ENCODE results near the gene MYL3.
"Not testable (repeated sequence)": the region's sequence is repeated elsewhere in the genome, so short reads cannot be mapped to it uniquely, and the experiment has no call there.

MYL3 gene

DNA sequence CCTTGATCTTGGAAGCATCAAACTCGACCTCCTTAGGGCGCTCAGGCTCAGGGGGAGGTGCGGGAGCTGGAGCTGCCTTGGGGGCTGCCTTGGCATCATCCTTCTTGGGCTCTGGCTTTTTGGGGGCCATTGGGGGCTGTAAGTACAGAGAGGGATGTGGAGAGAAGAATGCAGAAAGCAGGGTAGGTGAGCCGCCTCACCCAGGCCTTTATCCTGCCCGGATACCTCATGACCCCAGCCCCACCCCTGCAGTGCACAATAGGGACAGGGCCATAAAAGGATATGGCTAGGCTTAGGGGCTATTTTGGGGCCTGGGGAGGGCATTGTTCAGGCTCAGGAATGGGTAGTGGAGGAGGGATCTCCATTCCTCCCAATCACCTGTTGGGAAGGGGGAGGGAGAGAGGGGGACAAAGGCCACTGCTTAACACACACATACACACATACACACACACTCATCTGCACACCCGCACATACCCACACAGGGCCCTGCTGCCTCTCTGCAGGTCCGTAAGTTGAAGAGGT, at the start of gene MYL3:
TSS of gene MYL3 (minus strand) at position 184 of the 522 bp plus-strand sequence. CDS start at position 130, 54 bp downstream.
- in situ Hi-C loops (cut with MboI; ENCODE audit: low sequenced_read_pairs): no loop called here

GRCh38 chr3:46912986-46913385, 49.7 kb upstream of the MYL3 start:
- in situ Hi-C loops (cut with MboI; ENCODE audit: low sequenced_read_pairs): no loop called here

DNA sequence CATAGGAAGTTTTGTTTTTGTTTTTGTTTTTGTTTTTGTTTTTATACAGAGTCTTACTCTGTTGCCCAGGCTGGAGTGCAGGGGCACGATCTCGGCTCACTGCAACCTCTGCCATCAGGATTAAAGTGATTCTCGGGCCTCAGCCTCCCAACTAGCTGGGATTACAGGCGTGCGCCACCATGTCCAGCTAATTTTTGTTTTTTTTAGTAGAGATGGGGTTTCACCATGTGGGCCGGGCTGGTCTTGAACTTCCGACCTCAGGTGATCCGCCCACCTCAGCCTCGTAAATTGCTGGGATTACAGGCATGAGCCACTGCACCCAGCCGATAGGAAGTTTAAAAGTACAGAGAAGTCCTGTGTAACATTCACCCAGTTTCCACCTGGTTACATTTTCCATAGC, 47.7 kb upstream of the MYL3 start:
- in situ Hi-C loops (cut with MboI; ENCODE audit: low sequenced_read_pairs): not testable (repeated sequence)

- in situ Hi-C loops (cut with MboI; ENCODE audit: low sequenced_read_pairs): no loop called here
Observed at GRCh38 chr3:46910166-46910760, 47.0 kb upstream of the MYL3 start.

GRCh38 chr3:46909535-46910161, 46.4 kb upstream of the MYL3 start:
- in situ Hi-C loops (cut with MboI; ENCODE audit: low sequenced_read_pairs): no loop called here

DNA sequence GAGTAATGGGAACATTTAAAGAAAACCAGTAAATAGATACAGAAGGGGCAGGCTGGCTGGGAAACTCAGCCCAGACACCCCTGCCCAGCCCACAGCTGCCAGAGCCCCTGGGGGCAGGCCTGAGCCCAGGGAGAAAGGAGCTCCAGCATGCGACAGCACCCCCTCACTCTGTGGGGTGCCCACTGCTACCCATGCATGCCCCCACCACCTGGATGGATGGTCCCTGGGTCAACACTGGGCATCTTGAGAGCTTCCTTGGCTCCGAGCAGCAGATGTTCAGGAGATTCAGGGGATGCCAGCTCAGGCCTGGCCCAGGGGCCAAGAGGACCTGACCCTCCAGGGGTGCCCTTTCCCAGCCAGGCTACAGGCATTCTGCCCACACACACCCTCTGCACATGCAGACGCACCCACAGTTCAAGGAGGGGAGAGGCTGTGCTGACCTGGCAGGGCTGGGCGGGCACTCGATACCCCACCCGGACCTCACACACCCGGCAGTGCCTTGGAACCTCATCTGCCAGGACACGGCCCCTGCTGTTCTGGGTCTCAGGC, 45.8 kb upstream of the MYL3 start:
- in situ Hi-C loops (cut with MboI; ENCODE audit: low sequenced_read_pairs): no loop called here

DNA sequence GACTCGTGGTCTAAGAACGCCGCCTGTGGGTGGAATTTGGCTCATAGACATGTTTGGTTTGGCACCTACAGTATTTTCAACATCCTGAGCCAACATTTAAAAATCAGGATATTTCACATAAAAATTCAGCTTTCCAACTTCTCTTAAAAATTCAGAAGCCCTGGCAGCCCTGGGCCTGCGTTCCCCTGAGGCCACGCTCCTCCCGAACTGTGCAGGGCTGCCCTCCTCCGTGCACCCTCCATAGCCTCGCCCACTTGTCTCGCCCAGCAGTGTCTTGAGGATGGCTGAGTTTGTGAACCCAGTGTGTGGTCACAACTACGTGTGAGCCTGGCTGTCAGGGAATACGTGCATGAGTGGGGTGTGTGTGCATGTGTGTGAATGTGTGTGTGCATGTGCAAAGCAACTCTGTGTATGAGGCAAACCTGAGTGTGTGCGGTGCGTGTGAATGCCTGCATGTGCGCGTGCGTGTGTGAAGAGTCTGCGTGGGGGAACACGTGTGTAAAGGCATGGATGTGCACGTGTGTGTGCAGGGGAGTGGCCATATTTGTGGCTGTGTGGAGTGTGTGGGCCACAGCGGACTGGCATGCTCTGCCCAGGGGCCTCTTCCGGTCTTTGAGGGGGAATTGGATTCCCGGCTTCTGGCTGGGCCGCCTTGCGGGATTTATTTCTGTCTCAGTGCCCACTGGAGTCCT, 45.2 kb upstream of the MYL3 start:
- in situ Hi-C loops (cut with MboI; ENCODE audit: low sequenced_read_pairs): no loop called here

DNA sequence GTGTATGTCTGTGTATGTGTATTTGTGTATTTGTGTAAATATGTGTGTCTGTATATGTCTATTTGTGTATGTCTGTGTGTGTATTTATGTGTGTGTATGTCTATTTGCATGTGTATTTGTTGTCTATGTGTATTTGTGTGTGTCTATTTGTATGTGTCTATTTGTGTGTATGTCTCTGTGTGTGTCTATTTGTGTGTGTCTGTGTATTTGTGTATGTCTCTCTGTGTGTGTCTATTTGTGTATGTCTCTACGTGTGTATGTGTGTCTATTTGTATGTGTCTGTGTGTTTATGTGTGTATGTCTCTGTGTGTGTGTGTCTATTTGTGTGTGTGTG, 44.7 kb upstream of the MYL3 start:
- in situ Hi-C loops (cut with MboI; ENCODE audit: low sequenced_read_pairs): no loop called here

- in situ Hi-C loops (cut with MboI; ENCODE audit: low sequenced_read_pairs): no loop called here
Observed at GRCh38 chr3:46907271-46907670, 44.0 kb upstream of the MYL3 start.

DNA sequence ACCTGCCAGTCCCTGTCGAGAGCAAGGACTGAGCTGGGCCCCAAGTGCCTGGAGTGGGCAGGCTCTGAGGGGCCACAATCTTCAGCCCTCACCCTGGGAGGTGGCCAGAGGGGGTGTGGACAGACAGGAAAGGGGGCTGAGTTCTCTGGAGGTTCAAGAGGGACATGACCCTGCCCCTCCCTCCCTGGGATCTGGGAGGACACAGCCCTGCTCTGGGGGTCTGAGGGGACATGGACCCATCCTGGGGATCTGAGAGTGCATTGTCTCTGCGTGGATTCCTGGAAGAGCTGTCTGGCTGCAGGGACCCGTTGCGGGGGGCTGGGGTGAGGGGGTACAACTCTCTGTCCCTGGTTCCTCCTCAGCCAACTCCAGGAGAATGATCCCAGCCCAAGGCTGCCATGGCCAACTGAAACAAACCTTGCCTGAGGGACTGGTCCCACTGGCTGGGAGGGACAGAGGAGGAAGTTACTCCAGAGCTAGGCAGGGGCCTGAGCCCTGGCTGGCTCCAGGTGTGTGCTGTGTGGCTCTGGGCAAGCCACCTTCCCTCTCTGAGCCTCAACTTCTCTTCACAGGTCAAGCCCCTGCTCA, 43.3 kb upstream of the MYL3 start:
- in situ Hi-C loops (cut with MboI; ENCODE audit: low sequenced_read_pairs): no loop called here

DNA sequence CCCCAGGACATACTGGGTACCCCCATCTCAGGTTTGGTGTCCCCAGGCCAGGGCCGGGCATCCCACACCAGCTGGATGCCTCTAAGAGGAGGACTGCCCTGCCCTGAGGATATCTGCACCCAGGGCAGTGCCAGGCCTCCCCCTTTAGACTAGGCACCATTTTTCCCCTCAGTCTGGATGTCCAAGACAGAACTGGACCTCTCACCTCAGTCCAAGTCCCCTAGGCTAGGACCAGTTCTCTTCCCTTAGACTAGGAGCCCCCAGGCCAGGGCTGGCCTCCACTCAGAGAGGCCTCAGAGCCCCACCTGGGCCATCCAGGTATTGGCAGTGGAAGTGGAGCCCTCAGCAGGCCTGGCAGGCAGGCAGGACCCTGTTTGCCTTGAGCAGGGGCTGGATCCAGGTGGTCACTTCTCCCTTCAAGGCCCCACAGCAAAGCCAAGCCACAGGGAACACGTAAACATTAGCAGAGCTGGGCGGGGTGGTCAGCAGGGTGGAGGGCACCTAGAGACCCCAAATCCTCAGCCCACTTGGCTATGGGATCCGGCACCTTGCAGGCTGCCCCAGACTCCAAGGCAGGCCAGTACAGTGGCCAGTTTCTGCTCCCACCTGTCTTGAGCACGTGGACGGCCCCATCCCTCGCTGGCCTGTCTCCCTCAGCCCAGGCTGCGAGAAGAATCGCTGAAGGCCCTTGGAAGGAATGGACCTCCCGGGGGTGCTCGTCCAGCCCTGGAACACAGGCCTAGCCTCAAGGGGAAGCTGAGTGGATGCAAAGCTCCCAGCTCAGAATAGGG, 42.6 kb upstream of the MYL3 start:
- in situ Hi-C loops (cut with MboI; ENCODE audit: low sequenced_read_pairs): no loop called here

DNA sequence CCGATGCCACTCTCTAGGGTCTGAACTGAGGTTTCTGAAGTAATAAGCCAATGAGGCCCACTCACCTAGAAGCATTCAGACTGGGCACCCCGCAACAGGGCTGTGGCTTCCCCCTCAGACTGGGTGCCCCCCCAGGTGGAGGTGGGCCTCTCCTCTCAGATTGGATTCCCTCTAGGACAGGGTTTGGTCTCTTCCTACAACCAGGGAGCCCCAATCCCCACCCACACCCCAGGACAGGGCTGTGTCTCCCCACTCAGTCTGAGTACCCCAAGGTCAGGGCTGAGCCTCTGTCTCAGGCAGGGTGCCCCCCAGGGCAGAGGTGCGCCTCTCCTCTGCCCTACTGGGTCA, 41.9 kb upstream of the MYL3 start:
- in situ Hi-C loops (cut with MboI; ENCODE audit: low sequenced_read_pairs): no loop called here

DNA sequence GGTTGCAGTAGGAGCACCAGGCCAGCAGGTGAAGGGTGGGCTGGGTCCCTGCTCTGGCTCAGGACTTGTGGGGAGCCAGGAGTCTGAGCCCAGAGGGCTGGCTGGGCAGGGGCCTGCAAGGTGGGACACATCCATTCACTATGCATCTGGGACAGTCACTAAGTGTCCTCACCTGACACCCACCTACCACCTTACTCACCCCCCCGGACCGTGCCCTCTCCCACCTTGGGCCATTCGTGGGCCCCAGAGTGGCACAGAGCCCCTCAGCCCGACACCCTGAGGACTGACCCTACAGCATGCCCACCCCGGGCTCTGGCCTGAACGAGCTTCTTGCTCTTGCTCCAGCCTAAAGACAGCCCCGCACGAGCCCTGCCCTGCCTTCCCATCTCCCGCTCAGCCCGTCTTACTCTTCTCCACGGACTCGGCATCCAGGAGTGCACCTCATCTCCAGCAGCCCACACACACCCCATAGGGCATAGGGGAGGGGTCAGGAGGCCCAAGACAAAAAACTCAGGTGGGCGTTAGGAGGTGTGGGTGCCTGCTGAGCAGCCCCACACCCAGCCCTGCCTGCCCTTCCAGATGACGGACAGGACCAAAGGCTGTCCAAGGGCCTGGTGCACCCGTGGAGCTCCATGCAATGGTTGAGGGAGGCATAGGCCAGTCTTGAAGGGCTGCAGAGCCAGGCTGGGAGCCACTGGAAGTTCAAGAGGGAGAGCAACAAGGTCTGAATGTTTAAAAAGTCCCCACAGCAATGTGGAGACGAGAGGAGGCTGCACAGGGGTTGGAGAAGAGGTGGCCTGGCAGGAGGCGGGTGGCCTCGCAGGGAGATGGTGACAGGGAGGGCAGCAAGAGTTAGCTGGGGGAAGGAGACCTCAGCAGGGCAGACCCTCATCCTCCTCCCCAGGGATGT, 41.3 kb upstream of the MYL3 start:
- in situ Hi-C loops (cut with MboI; ENCODE audit: low sequenced_read_pairs): no loop called here

DNA sequence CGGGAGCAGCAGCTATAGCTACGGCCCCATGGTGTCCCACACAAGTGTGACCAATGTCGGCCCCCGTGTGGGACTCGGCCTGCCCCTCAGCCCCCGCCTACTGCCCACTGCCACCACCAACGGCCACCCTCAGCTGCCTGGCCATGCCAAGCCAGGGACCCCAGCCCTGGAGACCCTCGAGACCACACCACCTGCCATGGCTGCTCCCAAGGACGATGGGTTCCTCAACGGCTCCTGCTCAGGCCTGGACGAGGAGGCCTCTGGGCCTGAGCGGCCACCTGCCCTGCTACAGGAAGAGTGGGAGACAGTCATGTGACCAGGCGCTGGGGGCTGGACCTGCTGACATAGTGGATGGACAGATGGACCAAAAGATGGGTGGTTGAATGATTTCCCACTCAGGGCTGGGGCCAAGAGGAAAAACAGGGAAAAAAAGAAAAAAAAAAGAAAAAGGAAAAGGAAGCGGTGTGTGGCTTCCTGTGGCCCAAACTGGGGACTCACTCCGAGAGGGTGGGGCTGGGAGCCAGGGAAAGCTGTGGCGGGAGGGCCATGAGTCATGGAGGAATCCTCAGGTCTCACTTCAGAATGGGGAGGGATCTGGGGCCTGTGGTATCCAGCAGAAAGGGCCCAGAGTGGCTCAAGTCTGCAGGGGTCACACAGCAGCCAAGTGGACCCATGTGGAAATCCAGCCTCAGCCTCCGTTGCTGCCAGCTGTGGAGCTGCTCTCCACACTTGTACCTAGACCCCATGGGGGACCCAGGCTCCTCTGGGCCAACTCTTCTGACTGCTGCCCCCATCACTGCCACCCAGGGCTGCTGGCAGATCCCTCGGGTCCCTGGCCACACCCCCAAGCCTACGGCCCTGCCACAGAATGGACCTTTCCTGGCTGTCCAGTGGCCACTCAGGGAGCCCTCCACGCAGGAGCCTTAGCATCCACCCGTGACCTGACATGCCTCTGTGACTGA, 40.4 kb upstream of the MYL3 start:
- in situ Hi-C loops (cut with MboI; ENCODE audit: low sequenced_read_pairs): no loop called here

GRCh38 chr3:46902188-46902631, 39.0 kb upstream of the MYL3 start:
- in situ Hi-C loops (cut with MboI; ENCODE audit: low sequenced_read_pairs): no loop called here

- in situ Hi-C loops (cut with MboI; ENCODE audit: low sequenced_read_pairs): no loop called here
Observed at GRCh38 chr3:46901591-46902187, 38.4 kb upstream of the MYL3 start.

- in situ Hi-C loops (cut with MboI; ENCODE audit: low sequenced_read_pairs): no loop called here
Observed at GRCh38 chr3:46901061-46901460, 37.8 kb upstream of the MYL3 start.

- in situ Hi-C loops (cut with MboI; ENCODE audit: low sequenced_read_pairs): no loop called here
Observed at GRCh38 chr3:46900356-46900755, 37.1 kb upstream of the MYL3 start.

GRCh38 chr3:46900007-46900292, 36.7 kb upstream of the MYL3 start:
- in situ Hi-C loops (cut with MboI; ENCODE audit: low sequenced_read_pairs): no loop called here
